Osteocyte (in vitro differentiated cells): ENCODE measurements around the gene DNAI2. TPM values are rescaled to one million over a fixed set of nuclear protein-coding genes. Genes with fewer than 3 reads are reported as not detected.

ENCODE experiments used
- DNase-seq: peaks from one replicate; pipeline ENCODE4 v3.0.0; 2021; ENCODE audit warnings: mixed read lengths; ENCODE audit not compliant: unreplicated experiment; ENCODE audit errors: extremely low spot score
- H3K27ac Mint-ChIP-seq: one replicate; pipeline ENCODE4 v1.8.0; 2021; ENCODE audit warnings: mild to moderate bottlenecking, mixed read lengths; ENCODE audit not compliant: unreplicated experiment
- H3K27me3 Mint-ChIP-seq: one replicate; pipeline ENCODE4 v1.8.0; 2021; ENCODE audit warnings: mixed read lengths; ENCODE audit not compliant: unreplicated experiment
- H3K36me3 Mint-ChIP-seq: one replicate; pipeline ENCODE4 v1.8.0; 2021; ENCODE audit warnings: mixed read lengths; ENCODE audit not compliant: unreplicated experiment
- H3K4me1 Mint-ChIP-seq: one replicate; pipeline ENCODE4 v1.8.0; 2021; ENCODE audit warnings: mixed read lengths; ENCODE audit not compliant: unreplicated experiment
- H3K4me3 Mint-ChIP-seq: one replicate; pipeline ENCODE4 v1.8.0; 2021; ENCODE audit warnings: mild to moderate bottlenecking, moderate library complexity, mixed read lengths; ENCODE audit not compliant: unreplicated experiment
- H3K9me3 Mint-ChIP-seq: one replicate; pipeline ENCODE4 v1.8.0; 2021; ENCODE audit warnings: mixed read lengths; ENCODE audit not compliant: unreplicated experiment
- CTCF ChIP-seq: fragments of 200-600 bp; sonication (generic); IDR thresholded peaks from 2 replicates; pipeline ENCODE4 v1.5.0; 2021; ENCODE audit warnings: antibody characterized with exemption, mild to moderate bottlenecking, moderate library complexity
- total RNA-seq: library from RNA; stranded (reverse); gene quantifications from 2 replicates; pipeline ENCODE4 v1.2.1, GENCODE V29; 2021

The DNAI2 gene
- total RNA-seq, 1 donor from 2014 or later: not detected

GRCh38 chr17:74340470-74341023, 66.5 kb downstream of the DNAI2 start:
- Mint-ChIP-seq H3K9me3 (no peaks in the 10 kb centered on the region), H3K4me1 (no peaks in the 10 kb centered on the region), H3K27me3 (peaks cover 11% of the 10 kb centered on the region), H3K36me3 (no peaks in the 10 kb centered on the region), H3K27ac (no peak overlapping the region), H3K4me3 (no peak overlapping the region)
- no peak for DNase-seq
- no peak for TF ChIP-seq CTCF

- Mint-ChIP-seq H3K36me3 (no peaks in the 10 kb centered on the region), H3K4me1 (no peaks in the 10 kb centered on the region), H3K27me3 (peaks cover 9% of the 10 kb centered on the region), H3K4me3 (no peak overlapping the region), H3K27ac (no peak overlapping the region), H3K9me3 (no peaks in the 10 kb centered on the region)
- TF ChIP-seq CTCF: no peak
- DNase-seq: no peak
These were observed 68.2 kb downstream of the DNAI2 start for GRCh38 chr17:74342224-74342623.

- H3K9me3 Mint-ChIP-seq: no peaks in the 10 kb centered on the region
- no peaks in the 10 kb centered on the region for H3K36me3 Mint-ChIP-seq
- no peak for TF ChIP-seq CTCF
- no peak overlapping the region for H3K27ac Mint-ChIP-seq
- no peak overlapping the region for H3K4me3 Mint-ChIP-seq
- H3K4me1 Mint-ChIP-seq: no peaks in the 10 kb centered on the region
- no peak for DNase-seq
- H3K27me3 Mint-ChIP-seq: peaks cover 7% of the 10 kb centered on the region
These were observed 69.1 kb downstream of the DNAI2 start for GRCh38 chr17:74343121-74343520.

GRCh38 chr17:74343526-74344284, 69.7 kb downstream of the DNAI2 start:
- Mint-ChIP-seq H3K9me3 (no peaks in the 10 kb centered on the region), H3K4me3 (no peak overlapping the region), H3K36me3 (no peaks in the 10 kb centered on the region), H3K27me3 (peaks cover 7% of the 10 kb centered on the region), H3K27ac (no peak overlapping the region), H3K4me1 (no peaks in the 10 kb centered on the region)
- DNase-seq: no peak
- no peak for TF ChIP-seq CTCF

- Mint-ChIP-seq H3K4me3 (no peak overlapping the region), H3K36me3 (no peaks in the 10 kb centered on the region), H3K9me3 (no peaks in the 10 kb centered on the region), H3K27me3 (peaks cover 7% of the 10 kb centered on the region), H3K4me1 (no peaks in the 10 kb centered on the region), H3K27ac (no peak overlapping the region)
- DNase-seq: no peak
- no peak for TF ChIP-seq CTCF
These were observed 70.6 kb downstream of the DNAI2 start for GRCh38 chr17:74344658-74345057.
